IgD-negative memory B cell (primary cell): ENCODE data around the gene EDN1. TPM values are rescaled to one million over a fixed set of nuclear protein-coding genes. Genes with fewer than 3 reads are reported as not detected.

Source experiments
- H3K27ac Mint-ChIP-seq, 3 donors: one replicate each; pipeline ENCODE4 v1.8.0; 2020 to 2022; ENCODE audit warnings: mild to moderate bottlenecking in 3 of 3, mixed read lengths in 3 of 3, moderate library complexity in 1 of 3
- H3K27me3 Mint-ChIP-seq: one replicate; pipeline ENCODE4 v1.8.0; 2021; ENCODE audit warnings: mixed read lengths
- H3K36me3 Mint-ChIP-seq: one replicate; pipeline ENCODE4 v1.8.0; 2020; ENCODE audit warnings: mild to moderate bottlenecking, mixed read lengths
- H3K4me1 Mint-ChIP-seq, 3 donors: one replicate each; pipeline ENCODE4 v1.8.0; 2020 to 2022; ENCODE audit warnings: mixed read lengths in 3 of 3, mild to moderate bottlenecking in 1 of 3
- H3K4me3 Mint-ChIP-seq, 4 donors: one replicate each; pipeline ENCODE4 v1.8.0; 2020 to 2022; ENCODE audit warnings: mild to moderate bottlenecking in 4 of 4, mixed read lengths in 4 of 4, moderate library complexity in 3 of 4
- H3K9me3 Mint-ChIP-seq, 3 donors: one replicate each; pipeline ENCODE4 v1.8.0; 2020 to 2021; ENCODE audit warnings: mixed read lengths in 3 of 3, mild to moderate bottlenecking in 1 of 3
- polyA plus RNA-seq: library from polyadenylated mRNA; unstranded; fragments of 300-500 nt; fragmentation: Illumina TruSeq; gene quantifications from one replicate; pipeline ENCODE4 v1.2.3, GENCODE V29; 2021

EDN1 gene
- polyA plus RNA-seq, 1 donor from 2014 or later = not detected

DNA sequence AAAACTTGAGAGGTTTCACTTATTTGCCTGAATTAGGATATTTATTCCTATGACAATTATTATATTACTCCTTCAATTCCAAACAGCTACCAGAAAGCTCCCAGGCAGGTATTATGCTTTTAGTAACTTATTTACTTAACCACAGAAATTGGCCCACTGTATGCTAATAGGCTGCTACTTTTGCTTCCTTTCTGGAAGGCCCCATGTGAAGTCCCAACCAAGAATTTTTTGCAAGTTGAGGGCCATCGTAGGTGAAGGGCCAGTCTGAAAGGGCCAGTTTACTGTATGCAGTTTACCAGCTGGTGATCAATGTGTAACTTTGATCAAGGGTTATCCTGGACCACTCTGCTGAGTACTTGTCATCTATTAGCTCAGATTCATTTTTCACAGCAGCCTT is 45.0 kb downstream of the EDN1 start:
- peaks cover 1 to 5% (median 4%) of the 10 kb centered on the region in 3 donors for H3K4me1 Mint-ChIP-seq
- no peaks in the 10 kb centered on the region for H3K27me3 Mint-ChIP-seq
- peaks cover 0 to 2% (median 0%) of the 10 kb centered on the region in 3 donors for H3K9me3 Mint-ChIP-seq
- no peaks in the 10 kb centered on the region for H3K36me3 Mint-ChIP-seq
- H3K27ac Mint-ChIP-seq = no peak overlapping the region
- H3K4me3 Mint-ChIP-seq = no peak overlapping the region

DNA sequence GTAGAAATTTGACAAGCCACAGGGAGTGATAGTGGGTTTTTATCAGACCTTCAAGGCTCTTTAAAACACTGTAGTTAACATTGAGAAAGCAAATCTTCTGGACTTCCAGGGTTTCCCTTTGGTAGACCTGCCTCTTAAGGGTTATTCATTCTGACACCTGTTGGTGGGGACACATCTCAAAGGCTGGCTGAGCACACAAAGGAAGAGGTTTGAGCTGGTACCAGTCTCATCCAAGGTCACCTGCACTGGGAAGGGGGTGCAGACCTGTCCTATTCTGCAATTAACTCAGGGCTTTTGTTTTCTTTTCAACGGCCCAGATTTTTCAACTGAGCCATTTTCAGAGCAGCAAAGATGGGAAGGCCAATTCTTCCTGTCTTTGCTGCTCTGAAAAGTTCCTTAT is 45.6 kb downstream of the EDN1 start:
- Mint-ChIP-seq H3K9me3 (peaks cover 0 to 1% (median 0%) of the 10 kb centered on the region in 3 donors), H3K4me3 (no peak overlapping the region), H3K4me1 (peaks cover 1 to 5% (median 4%) of the 10 kb centered on the region in 3 donors), H3K27me3 (no peaks in the 10 kb centered on the region), H3K36me3 (no peaks in the 10 kb centered on the region), H3K27ac (no peak overlapping the region)

DNA sequence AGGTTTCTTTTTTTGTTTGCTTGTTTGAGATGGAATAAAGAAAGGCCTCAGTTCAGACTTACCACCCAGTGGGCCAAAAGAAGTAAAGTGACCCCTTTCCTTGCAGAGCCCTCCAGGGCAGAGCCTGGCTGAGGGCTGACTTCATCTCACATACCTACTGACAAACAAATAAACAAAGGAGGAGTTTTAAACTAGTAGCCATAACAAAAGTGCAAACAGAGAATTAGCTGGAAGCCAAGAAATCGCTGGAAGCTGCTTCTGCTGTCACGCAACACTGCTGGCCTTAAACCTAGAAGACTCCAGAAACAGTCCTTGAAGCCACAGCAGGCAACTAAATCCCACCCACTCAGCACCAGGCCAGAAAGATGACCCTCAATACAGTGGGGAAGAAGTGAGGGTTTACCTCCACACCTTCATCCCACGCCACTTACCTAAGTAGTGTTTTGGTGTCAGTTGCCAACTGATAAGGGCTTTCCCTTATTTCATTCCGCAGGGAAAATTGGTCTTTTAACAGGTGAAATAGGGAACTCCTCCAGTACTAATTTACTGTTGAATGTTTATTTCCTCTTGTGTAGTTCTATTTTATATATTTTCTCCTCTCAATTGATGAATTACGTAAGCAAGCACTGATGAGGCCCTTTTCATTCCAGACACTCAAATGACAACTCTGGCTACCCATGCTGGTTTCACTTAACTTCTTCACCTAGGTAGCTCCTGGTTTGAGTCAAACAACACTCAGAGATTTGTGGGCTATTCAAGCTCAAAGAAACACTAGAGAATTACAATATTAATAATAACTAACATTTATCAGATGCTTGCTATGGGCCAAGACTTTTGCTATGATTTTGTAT is 46.2 kb downstream of the EDN1 start:
- peaks cover 1 to 5% (median 4%) of the 10 kb centered on the region in 3 donors for H3K4me1 Mint-ChIP-seq
- H3K4me3 Mint-ChIP-seq = no peak overlapping the region
- no peaks in the 10 kb centered on the region for H3K36me3 Mint-ChIP-seq
- no peaks in the 10 kb centered on the region for H3K27me3 Mint-ChIP-seq
- no peak overlapping the region for H3K27ac Mint-ChIP-seq
- no peaks in the 10 kb centered on the region for H3K9me3 Mint-ChIP-seq

DNA sequence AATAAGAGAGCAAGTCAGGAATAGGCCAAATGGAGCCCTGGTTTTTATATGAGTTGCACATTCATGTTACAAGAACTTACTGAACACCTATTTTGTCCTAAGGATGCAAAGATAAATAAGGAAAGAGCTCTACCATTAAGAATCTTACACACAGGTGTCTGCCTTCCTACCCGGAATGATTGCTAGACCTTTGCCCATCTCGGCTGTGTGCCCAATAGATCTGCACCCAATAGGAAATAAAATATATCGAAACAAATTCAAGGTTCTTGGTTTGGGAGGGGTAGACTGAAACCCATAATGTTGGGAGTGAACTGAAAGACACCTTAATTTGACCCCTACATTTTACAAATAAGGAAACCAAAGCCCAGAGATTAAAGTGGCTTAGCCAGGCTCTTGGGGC is 48.9 kb downstream of the EDN1 start:
- Mint-ChIP-seq H3K27me3 (no peaks in the 10 kb centered on the region), H3K4me3 (no peak overlapping the region), H3K9me3 (no peaks in the 10 kb centered on the region), H3K4me1 (peaks cover 4 to 5% (median 4%) of the 10 kb centered on the region in 3 donors), H3K27ac (no peak overlapping the region), H3K36me3 (no peaks in the 10 kb centered on the region)

DNA sequence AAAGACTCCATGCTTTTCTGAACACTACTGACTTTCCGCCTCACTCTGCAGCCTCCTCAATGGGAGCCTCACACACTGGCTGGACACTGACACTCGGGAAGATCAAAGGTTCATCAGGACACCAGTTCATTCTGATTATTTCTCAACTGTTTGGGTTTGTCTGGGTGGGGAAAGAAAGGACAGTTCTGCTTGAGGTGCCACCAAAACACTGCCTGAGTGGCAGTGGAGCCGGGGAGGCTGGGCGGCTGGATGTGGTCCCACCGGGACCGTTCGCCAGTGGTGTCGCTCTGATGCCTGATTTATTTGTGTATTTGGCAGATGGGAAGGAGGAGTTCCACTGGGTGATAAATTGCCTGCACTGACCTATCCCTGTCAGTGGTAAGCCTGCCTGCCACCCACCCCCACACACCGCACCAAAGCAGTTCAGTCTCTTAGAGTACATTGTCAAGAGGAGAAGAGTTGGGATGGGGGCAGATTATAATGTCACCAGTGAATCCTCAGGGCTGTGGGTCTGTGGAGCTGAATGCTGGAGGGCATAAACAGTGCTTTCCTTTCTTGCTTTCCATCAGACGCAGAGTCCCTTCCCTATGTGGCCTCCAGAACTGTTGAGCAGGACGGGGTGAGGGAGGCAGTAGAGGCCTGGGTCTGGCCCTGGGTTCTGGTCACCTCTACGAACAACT is 49.8 kb downstream of the EDN1 start:
- Mint-ChIP-seq H3K36me3 (no peaks in the 10 kb centered on the region), H3K9me3 (no peaks in the 10 kb centered on the region), H3K4me3 (peak overlapping the region in 1 of 4 donors; percentile 56), H3K4me1 (peaks cover 0 to 5% (median 2%) of the 10 kb centered on the region in 3 donors), H3K27ac (no peak overlapping the region), H3K27me3 (no peaks in the 10 kb centered on the region)

DNA sequence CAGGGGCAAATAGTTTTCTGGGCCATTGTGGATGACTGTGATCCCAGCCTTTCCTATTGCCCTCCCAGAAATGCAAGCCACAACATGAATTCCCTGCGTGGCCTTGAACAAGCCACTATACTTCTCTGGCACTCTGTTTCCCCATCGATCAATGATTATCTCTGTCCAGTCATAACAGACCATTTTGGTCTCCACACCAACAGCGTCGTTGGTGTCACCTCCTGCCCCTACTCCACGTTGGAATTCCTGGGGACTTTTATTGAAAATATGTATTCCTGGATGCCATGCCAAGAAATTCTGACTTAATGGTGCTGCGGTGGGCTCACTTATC is 50.3 kb downstream of the EDN1 start:
- Mint-ChIP-seq H3K4me1 (peaks cover 0 to 5% (median 2%) of the 10 kb centered on the region in 3 donors), H3K27ac (no peak overlapping the region)

DNA sequence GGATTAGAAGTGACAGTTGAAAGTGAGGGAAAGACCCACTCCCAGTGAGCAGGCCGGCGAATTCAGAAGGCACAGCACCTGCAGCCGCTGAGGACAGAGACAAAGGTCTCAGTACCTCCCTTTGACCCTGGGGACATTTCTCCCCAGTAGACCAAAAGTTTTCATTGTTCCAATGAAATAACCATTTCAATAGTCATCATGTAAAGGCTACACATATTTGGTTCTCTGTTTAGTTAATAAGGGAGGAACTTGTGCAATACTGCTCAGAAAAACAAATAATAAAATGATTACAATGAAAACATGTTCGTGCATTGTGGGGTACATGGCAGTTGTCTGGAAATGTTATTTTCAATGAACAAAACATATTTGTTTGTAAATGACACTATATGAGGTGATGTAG is 52.5 kb downstream of the EDN1 start:
- H3K27ac Mint-ChIP-seq = no peak overlapping the region
- peaks cover 0 to 5% (median 2%) of the 10 kb centered on the region in 3 donors for H3K4me1 Mint-ChIP-seq
- no peaks in the 10 kb centered on the region for H3K9me3 Mint-ChIP-seq
- no peaks in the 10 kb centered on the region for H3K27me3 Mint-ChIP-seq
- no peaks in the 10 kb centered on the region for H3K36me3 Mint-ChIP-seq
- H3K4me3 Mint-ChIP-seq = no peak overlapping the region

More for the DNA sequence above, 50.3 kb downstream of the EDN1 start:
- Mint-ChIP-seq H3K9me3 (no peaks in the 10 kb centered on the region), H3K36me3 (no peaks in the 10 kb centered on the region), H3K4me3 (no peak overlapping the region), H3K27me3 (no peaks in the 10 kb centered on the region)

DNA sequence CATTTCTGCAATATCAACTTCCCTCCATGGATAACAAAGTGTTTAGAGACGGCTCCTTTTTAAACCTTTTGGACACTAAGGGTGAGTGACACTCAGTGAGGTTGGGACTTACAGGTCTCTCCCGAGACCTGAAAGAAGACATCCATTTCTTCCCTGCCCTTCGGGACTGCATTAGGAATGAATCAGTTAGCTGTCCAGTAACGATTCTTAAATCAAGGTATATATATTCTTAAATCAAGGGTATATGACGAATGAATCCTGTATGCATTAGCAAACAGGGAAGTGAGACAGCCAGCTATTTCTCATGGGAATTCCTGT is 52.9 kb downstream of the EDN1 start:
- Mint-ChIP-seq H3K36me3 (no peaks in the 10 kb centered on the region), H3K27me3 (no peaks in the 10 kb centered on the region)

DNA sequence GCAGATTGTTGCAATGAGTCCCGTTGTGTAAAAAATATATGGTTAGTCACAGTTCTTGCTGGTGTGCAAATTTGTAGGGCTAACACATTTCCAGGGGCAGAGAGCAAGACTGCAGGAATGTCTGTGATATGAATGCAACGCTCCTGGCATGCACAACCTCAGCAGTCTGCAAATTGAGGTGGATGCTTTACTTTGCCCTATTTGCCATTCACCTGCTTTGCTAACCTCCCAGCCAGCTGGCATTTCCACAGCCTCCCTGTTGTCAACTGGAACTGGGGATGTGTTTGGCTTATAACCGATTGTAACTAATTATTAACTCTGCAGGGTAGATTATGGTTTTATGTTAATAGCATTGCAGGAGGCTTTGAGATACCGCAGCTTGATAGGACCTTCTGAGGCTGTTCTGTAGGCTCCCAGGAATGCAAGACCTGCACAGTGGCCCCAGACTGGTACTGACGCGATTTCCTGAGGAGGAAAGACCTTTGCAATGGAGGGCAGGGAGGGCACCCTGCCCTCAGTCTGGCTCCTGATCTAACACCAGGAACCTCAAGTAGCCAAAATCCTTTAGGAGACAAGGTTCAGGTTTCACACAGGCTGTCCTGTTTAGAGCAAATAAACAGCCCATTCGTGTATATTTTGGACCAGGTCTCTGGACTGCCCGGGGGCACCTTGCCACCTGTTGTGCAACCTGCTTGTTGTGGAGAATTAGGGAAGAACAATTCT is 53.4 kb downstream of the EDN1 start:
- Mint-ChIP-seq H3K4me1 (peaks cover 0 to 5% (median 2%) of the 10 kb centered on the region in 3 donors), H3K27ac (no peak overlapping the region), H3K36me3 (no peaks in the 10 kb centered on the region), H3K27me3 (no peaks in the 10 kb centered on the region), H3K9me3 (no peaks in the 10 kb centered on the region), H3K4me3 (no peak overlapping the region)

More for the DNA sequence above, 52.9 kb downstream of the EDN1 start:
- Mint-ChIP-seq H3K4me3 (no peak overlapping the region), H3K27ac (no peak overlapping the region), H3K9me3 (no peaks in the 10 kb centered on the region), H3K4me1 (peaks cover 0 to 5% (median 2%) of the 10 kb centered on the region in 3 donors)

DNA sequence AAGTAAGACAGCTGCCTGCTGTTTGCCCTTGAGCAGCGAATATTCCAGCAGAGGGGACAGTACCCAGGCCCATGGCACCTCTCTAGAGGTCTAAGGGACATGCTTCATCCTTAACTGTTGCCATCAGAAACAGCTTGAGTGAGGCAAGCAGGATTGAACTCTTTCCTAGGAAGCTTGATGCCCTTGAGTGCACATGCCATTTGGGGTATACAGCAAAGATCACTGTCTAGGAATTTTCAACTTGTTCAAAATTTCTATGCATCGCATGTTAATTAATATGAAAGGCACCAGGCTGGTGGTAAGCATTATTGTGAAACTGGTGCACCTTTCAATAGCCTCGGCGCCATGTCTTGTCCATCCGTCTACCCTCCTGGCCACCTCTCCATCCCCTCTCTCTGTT is 54.1 kb downstream of the EDN1 start:
- H3K9me3 Mint-ChIP-seq = no peaks in the 10 kb centered on the region
- H3K27ac Mint-ChIP-seq = no peak overlapping the region
- H3K27me3 Mint-ChIP-seq = no peaks in the 10 kb centered on the region
- no peak overlapping the region for H3K4me3 Mint-ChIP-seq
- no peaks in the 10 kb centered on the region for H3K36me3 Mint-ChIP-seq
- peaks cover 0 to 5% (median 2%) of the 10 kb centered on the region in 3 donors for H3K4me1 Mint-ChIP-seq

DNA sequence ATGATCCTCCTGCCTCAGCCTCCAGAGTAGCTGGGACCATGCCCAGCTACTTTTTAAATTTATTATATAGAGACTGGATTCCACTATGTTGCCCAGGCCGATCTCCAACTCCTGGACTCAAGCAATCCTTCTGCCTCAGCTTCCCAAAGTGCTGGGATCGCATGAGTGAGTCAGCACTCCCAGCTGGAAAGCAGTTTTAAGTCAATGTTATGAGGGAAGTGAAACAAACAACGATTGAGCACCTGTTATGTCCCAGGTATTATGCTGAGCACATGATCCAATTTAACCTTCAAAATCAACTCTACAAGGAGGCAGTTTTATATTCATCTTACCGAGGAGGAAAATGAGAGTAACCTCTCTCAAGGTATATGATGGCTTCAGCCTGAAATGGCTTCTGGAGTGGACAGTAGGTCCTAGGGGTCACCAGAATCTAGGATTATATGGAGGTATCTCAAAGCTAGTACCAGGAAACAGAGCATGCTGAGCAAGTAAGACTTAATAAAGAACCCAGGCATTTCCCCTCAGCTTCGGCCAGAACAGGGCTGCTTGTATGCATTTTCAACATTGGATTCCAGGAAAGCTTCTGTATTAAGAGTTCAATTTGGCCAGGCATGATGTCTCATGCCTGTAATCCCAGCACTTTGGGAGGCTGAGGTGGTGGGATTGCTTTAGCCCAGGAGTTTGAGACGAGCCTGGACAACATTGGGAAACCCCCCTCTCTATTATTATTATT is 55.0 kb downstream of the EDN1 start:
- H3K27ac Mint-ChIP-seq = no peak overlapping the region
- peak overlapping the region in 1 of 4 donors; percentile 27 for H3K4me3 Mint-ChIP-seq
- H3K36me3 Mint-ChIP-seq = peaks cover 3% of the 10 kb centered on the region
- H3K9me3 Mint-ChIP-seq = peaks cover 0 to 3% (median 0%) of the 10 kb centered on the region in 3 donors
- H3K27me3 Mint-ChIP-seq = no peaks in the 10 kb centered on the region
- H3K4me1 Mint-ChIP-seq = peaks cover 0 to 5% (median 2%) of the 10 kb centered on the region in 3 donors

DNA sequence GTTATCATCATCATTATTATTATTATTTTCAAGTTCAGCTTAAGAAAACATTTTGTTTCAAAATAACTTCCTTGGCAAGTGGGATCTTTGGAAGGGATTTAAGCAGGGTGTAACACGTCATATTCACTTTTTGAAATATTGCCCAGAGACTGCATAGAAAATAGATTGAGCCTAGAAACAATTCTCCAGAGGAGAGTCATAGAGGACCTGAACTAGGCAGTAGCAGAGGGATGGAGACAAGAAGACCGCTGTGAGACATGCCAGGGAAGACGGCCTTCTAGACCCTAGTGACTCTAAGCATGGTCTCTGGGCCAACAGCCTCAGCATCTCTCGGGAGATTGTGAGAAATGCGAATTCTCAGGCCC is 55.5 kb downstream of the EDN1 start:
- H3K4me1 Mint-ChIP-seq = peaks cover 0 to 5% (median 2%) of the 10 kb centered on the region in 3 donors
- peaks cover 3% of the 10 kb centered on the region for H3K36me3 Mint-ChIP-seq
- no peak overlapping the region for H3K27ac Mint-ChIP-seq
- H3K27me3 Mint-ChIP-seq = no peaks in the 10 kb centered on the region
- H3K9me3 Mint-ChIP-seq = peaks cover 0 to 5% (median 3%) of the 10 kb centered on the region in 3 donors
- H3K4me3 Mint-ChIP-seq = no peak overlapping the region
